Peyer's patch (tissue), 4 donors: Measurements from ENCODE around the gene BCAS1. TPM values are rescaled to one million over a fixed set of nuclear protein-coding genes. Genes with fewer than 3 reads are reported as not detected.
A peak's percentile ranks its signal among the peaks of the same experiment; 100 is the strongest.

Experiments
- DNase-seq, 3 donors: peaks; one replicate each; pipeline ENCODE4 v3.0.0-alpha.2; 2017 to 2019
- H3K27ac ChIP-seq, 4 donors: fragments of 200-600 bp; sonication (generic); one replicate each; pipeline ENCODE4 v1.5.1; 2016 to 2019
- H3K27me3 ChIP-seq, 2 donors: fragments of 200-600 bp; sonication (generic); one replicate each; pipeline ENCODE4 v1.5.1; 2019
- H3K36me3 ChIP-seq, 3 donors: fragments of 200-600 bp; sonication (generic); one replicate each; pipeline ENCODE4 v1.5.1; 2016 to 2019
- H3K4me1 ChIP-seq, 4 donors: fragments of 200-600 bp; sonication (generic); one replicate each; pipeline ENCODE4 v1.5.1; 2016 to 2019
- H3K4me3 ChIP-seq, 4 donors: fragments of 200-600 bp; sonication (generic); 1 replicate in 3 of 4; 2 replicates in 1 of 4; pipeline ENCODE4 v1.5.1; 2016 to 2019; ENCODE audit warnings: mild to moderate bottlenecking in 1 of 4
- H3K9me3 ChIP-seq, 4 donors: fragments of 200-600 bp; sonication (generic); one replicate each; pipeline ENCODE4 v1.5.1; 2016 to 2019; ENCODE audit warnings: mild to moderate bottlenecking in 1 of 4
- CTCF ChIP-seq, 6 experiments: fragments of 450-650 bp in 4 of 6; fragments of 200-600 bp in 2 of 6; sonication (generic) in 1 of 6; IDR thresholded peaks; one replicate each; pipeline ENCODE4 v1.5.1; 2017 to 2019; ENCODE audit warnings: antibody characterized with exemption in 6 of 6, mild to moderate bottlenecking in 3 of 6, moderate library complexity in 1 of 6
- POLR2A ChIP-seq, 2 donors: fragments of 450-650 bp; IDR thresholded peaks; one replicate each; pipeline ENCODE4 v1.5.1; 2017; ENCODE audit warnings: antibody characterized with exemption in 2 of 2, mild to moderate bottlenecking in 2 of 2, moderate library complexity in 2 of 2
- total RNA-seq, 4 donors: library from RNA; depleted of rRNA; stranded (reverse); fragments of >200 nt; gene quantifications; one replicate each; pipeline ENCODE4 v1.1.0, GENCODE V29; 2016

BCAS1 gene
- total RNA-seq, 4 donors from 2014 or later: 21.5 to 58.1 (median 43.2) TPM

GRCh38 chr20:54069501-54069971, 858 bp downstream of the BCAS1 start:
- TF ChIP-seq POLR2A (IDR thresholded peaks at IDR 0.05) (no peak), CTCF (IDR thresholded peaks at IDR 0.05) (no peak)

GRCh38 chr20:54068966-54069365, 1.4 kb downstream of the BCAS1 start:
- Histone ChIP-seq H3K9me3 (no peaks in the 10 kb centered on the region), H3K27ac (peak overlapping the region in 2 of 4 donors; percentile 66 to 82), H3K27me3 (no peaks in the 10 kb centered on the region), H3K4me1 (peaks cover 0 to 16% (median 0%) of the 10 kb centered on the region in 4 donors), H3K36me3 (no peaks in the 10 kb centered on the region), H3K4me3 (peak overlapping the region in 1 of 4 donors; percentile 34)
- TF ChIP-seq CTCF (IDR thresholded peaks at IDR 0.05) (no peak), POLR2A (IDR thresholded peaks at IDR 0.05) (no peak)
- no peak for DNase-seq

More at GRCh38 chr20:54069501-54069971, 858 bp downstream of the BCAS1 start:
- Histone ChIP-seq H3K4me3 (peak overlapping the region in 2 of 4 donors; percentile 34 to 36), H3K27me3 (no peaks in the 10 kb centered on the region), H3K27ac (peak overlapping the region in 2 of 4 donors; percentile 13 to 62), H3K4me1 (peaks cover 0 to 16% (median 0%) of the 10 kb centered on the region in 4 donors), H3K36me3 (no peaks in the 10 kb centered on the region), H3K9me3 (no peaks in the 10 kb centered on the region)
- no peak for DNase-seq

- Histone ChIP-seq H3K9me3 (no peaks in the 10 kb centered on the region), H3K27me3 (no peaks in the 10 kb centered on the region), H3K27ac (peak overlapping the region in 2 of 4 donors; percentile 66 to 82), H3K36me3 (no peaks in the 10 kb centered on the region), H3K4me1 (peaks cover 0 to 16% (median 0%) of the 10 kb centered on the region in 4 donors), H3K4me3 (peak overlapping the region in 1 of 4 donors; percentile 34)
- no peak for TF ChIP-seq POLR2A (IDR thresholded peaks at IDR 0.05)
- no peak for TF ChIP-seq CTCF (IDR thresholded peaks at IDR 0.05)
- DNase-seq: no peak
Measured at GRCh38 chr20:54068495-54068894, 1.9 kb downstream of the BCAS1 start.

GRCh38 chr20:54067606-54068174, 2.7 kb downstream of the BCAS1 start:
- DNase-seq: peak in 2 of 3 donors; percentile 77 to 84
- peak overlapping the region in 2 of 4 donors; percentile 11 to 34 for H3K4me3 ChIP-seq
- TF ChIP-seq CTCF (IDR thresholded peaks at IDR 0.05): no peak
- TF ChIP-seq POLR2A (IDR thresholded peaks at IDR 0.05): peak in 1 of 2 donors; percentile 26
- H3K36me3 ChIP-seq: no peaks in the 10 kb centered on the region
- peak overlapping the region in 3 of 4 donors; percentile 22 to 82 (median 66) for H3K27ac ChIP-seq
- H3K9me3 ChIP-seq: no peaks in the 10 kb centered on the region
- H3K4me1 ChIP-seq: peaks cover 0 to 16% (median 0%) of the 10 kb centered on the region in 4 donors
- H3K27me3 ChIP-seq: no peaks in the 10 kb centered on the region

GRCh38 chr20:54065601-54066038, 4.8 kb downstream of the BCAS1 start:
- Histone ChIP-seq H3K27me3 (no peaks in the 10 kb centered on the region), H3K36me3 (no peaks in the 10 kb centered on the region), H3K9me3 (no peaks in the 10 kb centered on the region), H3K27ac (no peak overlapping the region), H3K4me3 (no peak overlapping the region), H3K4me1 (peaks cover 0 to 16% (median 0%) of the 10 kb centered on the region in 4 donors)
- DNase-seq: peak in 1 of 3 donors; percentile 53
- no peak for TF ChIP-seq POLR2A (IDR thresholded peaks at IDR 0.05)
- no peak for TF ChIP-seq CTCF (IDR thresholded peaks at IDR 0.05)
